WTC11 (cell line): ENCODE results near the gene C4orf50. TPM values are rescaled to one million over a fixed set of nuclear protein-coding genes. Genes with fewer than 3 reads are reported as not detected.
A peak's percentile ranks its signal among the peaks of the same experiment; 100 is the strongest.

Experiments
- ATAC-seq: fragments of 200-7000 bp; cut with Tn5 transposase; 2 replicates; pipeline ENCODE4 v1.10.0; 2021; ENCODE audit warnings: mild to moderate bottlenecking, moderate library complexity
- CTCF ChIA-PET: fragments of 300-600 bp; sonication (Branson Sonifier 250); formaldehyde crosslinking; loops from one replicate; lab custom pipeline; 2021; ENCODE audit warnings: antibody characterized with exemption; lab: Charles Lee
- POLR2A ChIA-PET: fragments of 350-600 bp; sonication (Branson Sonifier 250); formaldehyde crosslinking; loops from one replicate; lab custom pipeline; 2021; ENCODE audit warnings: antibody characterized with exemption; lab: Charles Lee
- DNase-seq: peaks from one replicate; pipeline ENCODE4 v3.0.0; 2021; ENCODE audit warnings: low spot score
- H3K27ac Mint-ChIP-seq: 2 replicates; pipeline ENCODE4 v1.8.0; 2021; ENCODE audit warnings: mixed read lengths
- H3K27me3 Mint-ChIP-seq: 2 replicates; pipeline ENCODE4 v1.8.0; 2021; ENCODE audit warnings: low read depth, mild to moderate bottlenecking, moderate library complexity, mixed read lengths
- H3K36me3 Mint-ChIP-seq: 2 replicates; pipeline ENCODE4 v1.8.0; 2021; ENCODE audit warnings: mixed read lengths
- H3K4me1 Mint-ChIP-seq: 2 replicates; pipeline ENCODE4 v1.8.0; 2022; ENCODE audit warnings: mixed read lengths
- H3K4me3 Mint-ChIP-seq: 2 replicates; pipeline ENCODE4 v1.8.0; 2021; ENCODE audit warnings: mild to moderate bottlenecking, moderate library complexity, mixed read lengths
- H3K9me3 Mint-ChIP-seq: 2 replicates; pipeline ENCODE4 v1.8.0; 2021; ENCODE audit warnings: mixed read lengths
- AFF4 ChIP-seq: sonication (generic); formaldehyde crosslinking; IDR thresholded peaks from 2 replicates; pipeline ENCODE4 v1.8.1; 2023; ENCODE audit warnings: mild to moderate bottlenecking, missing genetic modification reagents, borderline replicate concordance
- CREB1 ChIP-seq: sonication (generic); formaldehyde crosslinking; IDR thresholded peaks from 2 replicates; pipeline ENCODE4 v1.8.0; 2023; ENCODE audit warnings: mild to moderate bottlenecking, missing genetic modification reagents
- EMX1 ChIP-seq: fragments of 250-450 bp; sonication (Bioruptor Pico); IDR thresholded peaks from 2 replicates; pipeline ENCODE4 v1.8.0; 2021; ENCODE audit warnings: mild to moderate bottlenecking
- ERG ChIP-seq: fragments of 250-450 bp; sonication (Bioruptor Pico); IDR thresholded peaks from 2 replicates; pipeline ENCODE4 v1.8.0; 2021; ENCODE audit warnings: mild to moderate bottlenecking
- FOXP1 ChIP-seq: sonication (generic); formaldehyde crosslinking; IDR thresholded peaks from 2 replicates; pipeline ENCODE4 v1.8.0; 2022; ENCODE audit warnings: missing genetic modification reagents, mild to moderate bottlenecking, moderate library complexity, borderline replicate concordance
- GTF2I ChIP-seq: fragments of 250-450 bp; sonication (Bioruptor Pico); conservative IDR thresholded peaks from 2 replicates; pipeline ENCODE4 v1.4.0; 2021; ENCODE audit warnings: mild to moderate bottlenecking
- HMGXB4 ChIP-seq: sonication (generic); formaldehyde crosslinking; IDR thresholded peaks from 2 replicates; pipeline ENCODE4 v1.8.1; 2023; ENCODE audit warnings: mild to moderate bottlenecking, moderate library complexity, missing genetic modification reagents
- JAZF1 ChIP-seq: fragments of 250-450 bp; sonication (Bioruptor Pico); IDR thresholded peaks from 2 replicates; pipeline ENCODE4 v1.9.0; 2021; ENCODE audit warnings: moderate library complexity, mild to moderate bottlenecking, inconsistent platforms
- KAT7 ChIP-seq: sonication (generic); formaldehyde crosslinking; IDR thresholded peaks from 2 replicates; pipeline ENCODE4 v1.8.1; 2023; ENCODE audit warnings: missing genetic modification reagents, mild to moderate bottlenecking, borderline replicate concordance
- NR1H2 ChIP-seq: sonication (generic); formaldehyde crosslinking; IDR thresholded peaks from 2 replicates; pipeline ENCODE4 v1.9.0; 2021; ENCODE audit warnings: mild to moderate bottlenecking, moderate library complexity, missing genetic modification reagents
- PRDM15 ChIP-seq: sonication (generic); formaldehyde crosslinking; IDR thresholded peaks from 2 replicates; pipeline ENCODE4 v1.8.0; 2022; ENCODE audit warnings: missing genetic modification reagents
- RELA ChIP-seq: sonication (generic); formaldehyde crosslinking; IDR thresholded peaks from 2 replicates; pipeline ENCODE4 v1.8.1; 2022; ENCODE audit warnings: missing genetic modification reagents, mild to moderate bottlenecking, borderline replicate concordance
- SP1 ChIP-seq: sonication (generic); formaldehyde crosslinking; conservative IDR thresholded peaks from 2 replicates; pipeline ENCODE4 v1.8.1; 2022; ENCODE audit warnings: missing genetic modification reagents
- STAT6 ChIP-seq: sonication (generic); formaldehyde crosslinking; conservative IDR thresholded peaks from 2 replicates; pipeline ENCODE4 v1.8.1; 2023; ENCODE audit warnings: mild to moderate bottlenecking, low read depth, missing genetic modification reagents, moderate library complexity
- TEAD1 ChIP-seq: sonication (generic); formaldehyde crosslinking; IDR thresholded peaks from 2 replicates; pipeline ENCODE4 v1.8.0; 2022; ENCODE audit warnings: mild to moderate bottlenecking, missing genetic modification reagents
- USF2 ChIP-seq: sonication (generic); formaldehyde crosslinking; IDR thresholded peaks from 2 replicates; pipeline ENCODE4 v1.8.1; 2023; ENCODE audit warnings: mild to moderate bottlenecking, missing genetic modification reagents, moderate library complexity
- ZNF232 ChIP-seq: sonication (generic); formaldehyde crosslinking; IDR thresholded peaks from 2 replicates; pipeline ENCODE4 v1.8.0; 2022; ENCODE audit warnings: mild to moderate bottlenecking, missing genetic modification reagents
- ZNF416 ChIP-seq: fragments of 250-450 bp; sonication (Bioruptor Pico); IDR thresholded peaks from 2 replicates; pipeline ENCODE4 v1.9.0; 2021; ENCODE audit warnings: mild to moderate bottlenecking, inconsistent platforms
- ZNF671 ChIP-seq: fragments of 250-450 bp; sonication (Bioruptor Pico); IDR thresholded peaks from 2 replicates; pipeline ENCODE4 v1.8.0; 2021; ENCODE audit warnings: mild to moderate bottlenecking
- total RNA-seq: library from RNA; stranded (reverse); gene quantifications from 3 replicates; pipeline ENCODE4 v1.2.3, GENCODE V29; 2021

C4orf50 gene
- total RNA-seq, 1 experiment from 2014 or later = 0.17 TPM

GRCh38 chr4:5942947-5943346 is 75.3 kb downstream of the C4orf50 start (continued):
- TF ChIP-seq KAT7 (CRISPR knock-in tag) (no peak), FOXP1 (CRISPR knock-in tag) (no peak), ZNF416 (CRISPR knock-in tag) (no peak), CREB1 (no peak), NR1H2 (CRISPR knock-in tag) (no peak)

- no peak for DNase-seq
- Mint-ChIP-seq H3K27me3 (peaks cover 25% of the 10 kb centered on the region), H3K27ac (no peak overlapping the region), H3K4me1 (peaks cover 29% of the 10 kb centered on the region), H3K36me3 (peaks cover 13% of the 10 kb centered on the region), H3K9me3 (peaks cover 20% of the 10 kb centered on the region), H3K4me3 (no peak overlapping the region)
- ATAC-seq = no peak
- CTCF ChIA-PET = interaction anchor here (0.9 kb wide), 1 partner anchor 39 kb away, joined by 3 read pairs; no protein-coding TSS in a partner anchor
- POLR2A ChIA-PET = no interaction called here
- TF ChIP-seq HMGXB4 (CRISPR knock-in tag) (no peak), ZNF232 (CRISPR knock-in tag) (no peak)
Observed at GRCh38 chr4:5941601-5942000, 76.6 kb downstream of the C4orf50 start.

- ATAC-seq (peak; percentile 90), DNase-seq (no peak)
- peaks cover 14% of the 10 kb centered on the region for H3K9me3 Mint-ChIP-seq
- ChIA-PET CTCF (interaction anchor here (0.6 to 1.2 kb wide), 2 partner anchors 23 to 71 kb away, joined by 3 to 7 read pairs; no protein-coding TSS in a partner anchor), POLR2A (interaction anchor here (0.8 kb wide), 1 partner anchor 23 kb away, joined by 3 read pairs; no protein-coding TSS in a partner anchor)
- no peak overlapping the region for H3K27ac Mint-ChIP-seq
- H3K36me3 Mint-ChIP-seq = peaks cover 9% of the 10 kb centered on the region; the same call in 1 of the 2 replicates
- no peak overlapping the region for H3K4me3 Mint-ChIP-seq
- H3K27me3 Mint-ChIP-seq = peaks cover 19% of the 10 kb centered on the region
- H3K4me1 Mint-ChIP-seq = peaks cover 29% of the 10 kb centered on the region
- TF ChIP-seq SP1 (CRISPR knock-in tag) (no peak), ZNF671 (CRISPR knock-in tag) (no peak), AFF4 (CRISPR knock-in tag) (no peak), ERG (CRISPR knock-in tag) (no peak), GTF2I (CRISPR knock-in tag) (no peak), PRDM15 (CRISPR knock-in tag) (no peak), EMX1 (no peak), RELA (CRISPR knock-in tag) (no peak), JAZF1 (CRISPR knock-in tag) (no peak), USF2 (CRISPR knock-in tag) (no peak), STAT6 (CRISPR knock-in tag) (no peak), TEAD1 (CRISPR knock-in tag) (no peak)
Observed at GRCh38 chr4:5940470-5941203, 77.6 kb downstream of the C4orf50 start.
